ENCODE data around the gene HCST. TPM values are rescaled to one million over a fixed set of nuclear protein-coding genes. Genes with fewer than 3 reads are reported as not detected.

The HCST gene
- total RNA-seq, 1 donor: 0.36 TPM

GRCh38 chr19:35931161-35931873, 29.0 kb downstream of the HCST start:
- DNase-seq (ENCODE audit: insufficient read length, low spot score, missing footprints): peak; percentile 100
- peak; percentile 92 for TF ChIP-seq CTCF (IDR thresholded peaks at IDR 0.05; ENCODE audit: extremely low read depth, low read depth, low read length)
- Histone ChIP-seq H4K20me1 (ENCODE audit: insufficient read depth, low read length) (no peaks in the 10 kb centered on the region), H3K9me3 (ENCODE audit: low read depth, low read length) (no peaks in the 10 kb centered on the region), H2AFZ (ENCODE audit: low read length) (peak overlapping the region; percentile 96), H3K27ac (ENCODE audit: low read depth, low read length) (no peak overlapping the region), H3K4me3 (ENCODE audit: insufficient read depth, low read length) (peak overlapping the region; percentile 61), H3K27me3 (ENCODE audit: insufficient read depth, low read length) (no peaks in the 10 kb centered on the region), H3K79me2 (ENCODE audit: insufficient read depth, low read length) (no peaks in the 10 kb centered on the region), H3K4me2 (ENCODE audit: insufficient read depth, low read length) (peak overlapping the region; percentile 88), H3K4me1 (ENCODE audit: insufficient read depth, low read length) (peaks cover 11% of the 10 kb centered on the region), H3K36me3 (ENCODE audit: insufficient read depth, low read length) (no peaks in the 10 kb centered on the region)

GRCh38 chr19:35931874-35932202, 29.5 kb downstream of the HCST start:
- no peaks in the 10 kb centered on the region for H4K20me1 ChIP-seq (ENCODE audit: insufficient read depth, low read length)
- H3K4me1 ChIP-seq (ENCODE audit: insufficient read depth, low read length): peaks cover 14% of the 10 kb centered on the region
- H2AFZ ChIP-seq (ENCODE audit: low read length): no peak overlapping the region
- H3K27ac ChIP-seq (ENCODE audit: low read depth, low read length): no peak overlapping the region
- H3K4me3 ChIP-seq (ENCODE audit: insufficient read depth, low read length): no peak overlapping the region
- no peaks in the 10 kb centered on the region for H3K9me3 ChIP-seq (ENCODE audit: low read depth, low read length)
- no peaks in the 10 kb centered on the region for H3K36me3 ChIP-seq (ENCODE audit: insufficient read depth, low read length)
- H3K79me2 ChIP-seq (ENCODE audit: insufficient read depth, low read length): no peaks in the 10 kb centered on the region
- no peak for DNase-seq (ENCODE audit: insufficient read length, low spot score, missing footprints)
- no peak overlapping the region for H3K4me2 ChIP-seq (ENCODE audit: insufficient read depth, low read length)
- no peaks in the 10 kb centered on the region for H3K27me3 ChIP-seq (ENCODE audit: insufficient read depth, low read length)
- TF ChIP-seq CTCF (IDR thresholded peaks at IDR 0.05; ENCODE audit: extremely low read depth, low read depth, low read length): no peak

- Histone ChIP-seq H3K36me3 (ENCODE audit: insufficient read depth, low read length) (no peaks in the 10 kb centered on the region), H3K27ac (ENCODE audit: low read depth, low read length) (no peak overlapping the region), H3K4me1 (ENCODE audit: insufficient read depth, low read length) (peaks cover 20% of the 10 kb centered on the region), H2AFZ (ENCODE audit: low read length) (no peak overlapping the region), H3K9me3 (ENCODE audit: low read depth, low read length) (no peaks in the 10 kb centered on the region), H3K4me2 (ENCODE audit: insufficient read depth, low read length) (no peak overlapping the region), H3K79me2 (ENCODE audit: insufficient read depth, low read length) (no peaks in the 10 kb centered on the region), H4K20me1 (ENCODE audit: insufficient read depth, low read length) (peaks cover 4% of the 10 kb centered on the region), H3K4me3 (ENCODE audit: insufficient read depth, low read length) (no peak overlapping the region), H3K27me3 (ENCODE audit: insufficient read depth, low read length) (no peaks in the 10 kb centered on the region)
- TF ChIP-seq CTCF (IDR thresholded peaks at IDR 0.05; ENCODE audit: extremely low read depth, low read depth, low read length): no peak
- DNase-seq (ENCODE audit: insufficient read length, low spot score, missing footprints): no peak
Measured at GRCh38 chr19:35932291-35932936, 30.1 kb downstream of the HCST start.

GRCh38 chr19:35935911-35936737, 33.8 kb downstream of the HCST start, which contains the start of gene LRFN3:
TSS of gene LRFN3 (plus strand) at chr19:35936374. CDS start at chr19:35939426, 3,052 bp downstream.
- Histone ChIP-seq H4K20me1 (ENCODE audit: insufficient read depth, low read length) (peaks cover 16% of the 10 kb centered on the region), H3K4me2 (ENCODE audit: insufficient read depth, low read length) (peak within 1 kb of the TSS; percentile 92), H3K9me3 (ENCODE audit: low read depth, low read length) (no peaks in the 10 kb centered on the region), H3K36me3 (ENCODE audit: insufficient read depth, low read length) (no peaks in the 10 kb centered on the region), H3K27ac (ENCODE audit: low read depth, low read length) (no peak within 1 kb of the TSS), H3K27me3 (ENCODE audit: insufficient read depth, low read length) (no peaks in the 10 kb centered on the region), H2AFZ (ENCODE audit: low read length) (peak within 1 kb of the TSS; percentile 86), H3K4me3 (ENCODE audit: insufficient read depth, low read length) (peak within 1 kb of the TSS; percentile 74), H3K4me1 (ENCODE audit: insufficient read depth, low read length) (peaks cover 24% of the 10 kb centered on the region), H3K79me2 (ENCODE audit: insufficient read depth, low read length) (no peaks in the 10 kb centered on the region)
- TF ChIP-seq CTCF (IDR thresholded peaks at IDR 0.05; ENCODE audit: extremely low read depth, low read depth, low read length): no peak
- peak; percentile 97 for DNase-seq (ENCODE audit: insufficient read length, low spot score, missing footprints)

All from osteoblast (primary cell).